Measurements from ENCODE around the gene PPP2R1B.

Gene PPP2R1B

DNA sequence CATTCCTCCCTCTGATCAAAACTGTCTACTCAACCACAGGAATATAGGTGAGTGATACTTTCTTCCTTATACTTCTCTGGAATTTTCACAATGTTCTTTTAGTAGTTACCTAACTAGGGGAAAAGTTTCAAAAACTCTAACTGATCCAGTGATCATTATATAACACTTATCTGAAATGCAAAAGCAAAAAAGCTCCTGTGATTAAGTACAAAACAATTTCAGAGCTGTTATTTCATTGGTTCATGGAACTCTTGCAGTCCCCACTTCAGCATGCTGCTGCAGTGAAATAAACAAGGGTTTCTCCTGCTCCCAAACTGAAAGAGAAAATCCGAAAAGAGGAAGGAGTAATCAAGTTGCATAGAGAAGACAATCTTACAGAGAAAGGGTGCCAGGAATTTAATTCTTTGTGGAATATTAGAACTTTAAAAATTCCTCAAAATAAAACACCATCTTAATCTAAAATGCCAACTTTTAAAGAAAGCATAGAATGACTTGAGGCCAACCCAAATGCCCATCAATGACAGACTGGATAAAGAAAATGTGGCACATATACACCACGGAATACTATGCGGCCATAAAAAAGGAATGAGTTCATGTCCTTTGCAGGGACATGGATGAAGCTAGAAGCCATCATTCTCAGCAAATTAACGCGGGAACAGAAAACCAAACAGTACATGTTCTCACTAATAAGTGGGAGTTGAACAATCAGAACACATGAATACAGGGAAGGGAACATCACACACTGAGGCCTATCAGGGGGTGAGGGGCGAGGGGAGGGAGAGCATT is 20.3 kb downstream of the PPP2R1B start:
- peaks cover 90% of the 10 kb centered on the region for H3K36me3 ChIP-seq (ENCODE audit: insufficient read depth, low read length)
- 0 out of 2 replicates have a peak, but pooled peaks cover 2% of the 10 kb centered on the region for H4K20me1 ChIP-seq (ENCODE audit: insufficient read depth, low read length)
- no peaks in the 10 kb centered on the region for H3K27me3 ChIP-seq (ENCODE audit: insufficient read depth, low read length, poor library complexity)
- no peak overlapping the region for H3K4me3 ChIP-seq (ENCODE audit: low read depth in 1 of 2, low read length in 2 of 2)
- no peaks in the 10 kb centered on the region for H3K9me3 ChIP-seq (ENCODE audit: insufficient read depth, low read length, severe bottlenecking)
- DNase-seq, result no peak
- H3K79me2 ChIP-seq (ENCODE audit: insufficient read depth, low read length), result peaks cover 6% of the 10 kb centered on the region; the same call in 1 of the 2 replicates
- no peak overlapping the region for H3K27ac ChIP-seq (ENCODE audit: low read length)
- H3K4me1 ChIP-seq (ENCODE audit: insufficient read depth, low read length), result no peaks in the 10 kb centered on the region
- TF ChIP-seq, protein P1, sequence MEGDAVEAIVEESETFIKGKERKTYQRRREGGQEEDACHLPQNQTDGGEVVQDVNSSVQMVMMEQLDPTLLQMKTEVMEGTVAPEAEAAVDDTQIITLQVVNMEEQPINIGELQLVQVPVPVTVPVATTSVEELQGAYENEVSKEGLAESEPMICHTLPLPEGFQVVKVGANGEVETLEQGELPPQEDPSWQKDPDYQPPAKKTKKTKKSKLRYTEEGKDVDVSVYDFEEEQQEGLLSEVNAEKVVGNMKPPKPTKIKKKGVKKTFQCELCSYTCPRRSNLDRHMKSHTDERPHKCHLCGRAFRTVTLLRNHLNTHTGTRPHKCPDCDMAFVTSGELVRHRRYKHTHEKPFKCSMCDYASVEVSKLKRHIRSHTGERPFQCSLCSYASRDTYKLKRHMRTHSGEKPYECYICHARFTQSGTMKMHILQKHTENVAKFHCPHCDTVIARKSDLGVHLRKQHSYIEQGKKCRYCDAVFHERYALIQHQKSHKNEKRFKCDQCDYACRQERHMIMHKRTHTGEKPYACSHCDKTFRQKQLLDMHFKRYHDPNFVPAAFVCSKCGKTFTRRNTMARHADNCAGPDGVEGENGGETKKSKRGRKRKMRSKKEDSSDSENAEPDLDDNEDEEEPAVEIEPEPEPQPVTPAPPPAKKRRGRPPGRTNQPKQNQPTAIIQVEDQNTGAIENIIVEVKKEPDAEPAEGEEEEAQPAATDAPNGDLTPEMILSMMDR (IDR thresholded peaks at IDR 0.05; ENCODE audit: borderline replicate concordance, extremely low read depth, low read length, poor library complexity, severe bottlenecking), result no peak
- TF ChIP-seq EZH2 (IDR thresholded peaks at IDR 0.05; ENCODE audit: borderline replicate concordance, low read depth, low read length, severe bottlenecking), result no peak
- no peak overlapping the region for H3K9ac ChIP-seq (ENCODE audit: low read depth, low read length)
- no peak overlapping the region for H2AFZ ChIP-seq (ENCODE audit: low read depth, low read length)
- no peak overlapping the region for H3K4me2 ChIP-seq (ENCODE audit: insufficient read depth, low read length)
- no peak for ATAC-seq (ENCODE audit: insufficient read depth, low read depth)

DNA sequence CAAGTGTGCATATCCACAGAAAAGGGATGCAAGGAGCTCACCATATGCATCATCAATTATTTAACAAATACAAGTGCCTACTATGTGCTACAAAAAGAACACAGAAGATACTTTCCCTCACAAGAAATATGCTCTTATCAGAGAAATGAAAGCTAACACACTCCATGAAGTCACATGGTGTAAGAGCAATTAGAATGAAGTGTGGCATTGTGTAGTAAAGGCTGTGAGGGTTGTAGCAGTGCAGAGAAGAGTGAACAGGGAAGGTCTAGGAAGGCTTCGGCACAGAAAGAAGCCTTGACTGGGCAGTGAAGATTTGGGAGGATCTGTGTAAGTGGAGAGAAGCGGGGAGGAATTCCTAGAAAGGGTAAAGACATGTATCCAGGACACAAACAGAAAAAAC is 22.5 kb downstream of the PPP2R1B start:
- Histone ChIP-seq H2AFZ (ENCODE audit: low read depth, low read length) (no peak overlapping the region), H3K36me3 (ENCODE audit: insufficient read depth, low read length) (peaks cover 83% of the 10 kb centered on the region), H3K27me3 (ENCODE audit: insufficient read depth, low read length, poor library complexity) (no peaks in the 10 kb centered on the region), H3K9ac (ENCODE audit: low read depth, low read length) (no peak overlapping the region), H3K4me2 (ENCODE audit: insufficient read depth, low read length) (no peak overlapping the region), H3K79me2 (ENCODE audit: insufficient read depth, low read length) (peaks cover 6% of the 10 kb centered on the region; the same call in 1 of the 2 replicates), H4K20me1 (ENCODE audit: insufficient read depth, low read length) (0 out of 2 replicates have a peak, but pooled peaks cover 2% of the 10 kb centered on the region), H3K4me3 (ENCODE audit: low read depth in 1 of 2, low read length in 2 of 2) (no peak overlapping the region), H3K9me3 (ENCODE audit: insufficient read depth, low read length, severe bottlenecking) (no peaks in the 10 kb centered on the region), H3K4me1 (ENCODE audit: insufficient read depth, low read length) (no peaks in the 10 kb centered on the region), H3K27ac (ENCODE audit: low read length) (no peak overlapping the region)
- TF ChIP-seq, protein P1 (IDR thresholded peaks at IDR 0.05; ENCODE audit: borderline replicate concordance, extremely low read depth, low read length, poor library complexity, severe bottlenecking), result no peak
- no peak for TF ChIP-seq EZH2 (IDR thresholded peaks at IDR 0.05; ENCODE audit: borderline replicate concordance, low read depth, low read length, severe bottlenecking)
- ATAC-seq (ENCODE audit: insufficient read depth, low read depth), result no peak
- DNase-seq, result no peak

DNA sequence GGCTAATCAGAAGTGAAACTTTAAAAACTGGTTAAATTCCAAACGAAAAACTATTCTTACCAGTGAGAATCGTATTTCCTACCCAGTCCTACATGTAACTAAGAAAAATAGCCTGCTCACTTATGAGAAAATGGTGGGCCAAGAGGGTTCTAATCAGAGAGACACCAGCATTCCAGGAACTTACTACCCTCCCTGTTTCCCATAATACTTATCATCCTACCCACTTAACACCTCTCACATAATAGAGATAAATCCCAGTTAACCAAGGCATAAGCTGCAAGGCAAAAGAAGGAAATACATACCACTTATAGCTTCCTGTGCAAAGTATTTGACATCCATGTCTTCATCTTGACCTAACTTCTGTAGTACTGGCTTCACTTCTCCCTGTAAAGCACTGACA is 24.4 kb downstream of the PPP2R1B start:
- Histone ChIP-seq H3K36me3 (ENCODE audit: insufficient read depth, low read length) (peaks cover 85% of the 10 kb centered on the region), H3K27me3 (ENCODE audit: insufficient read depth, low read length, poor library complexity) (no peaks in the 10 kb centered on the region), H2AFZ (ENCODE audit: low read depth, low read length) (no peak overlapping the region), H3K79me2 (ENCODE audit: insufficient read depth, low read length) (0 out of 2 replicates have a peak, but pooled peaks cover under 1% of the 10 kb centered on the region), H3K27ac (ENCODE audit: low read length) (no peak overlapping the region), H3K4me2 (ENCODE audit: insufficient read depth, low read length) (no peak overlapping the region), H3K4me1 (ENCODE audit: insufficient read depth, low read length) (no peaks in the 10 kb centered on the region), H4K20me1 (ENCODE audit: insufficient read depth, low read length) (no peaks in the 10 kb centered on the region), H3K4me3 (ENCODE audit: low read depth in 1 of 2, low read length in 2 of 2) (no peak overlapping the region), H3K9me3 (ENCODE audit: insufficient read depth, low read length, severe bottlenecking) (no peaks in the 10 kb centered on the region), H3K9ac (ENCODE audit: low read depth, low read length) (no peak overlapping the region)
- TF ChIP-seq, protein P1 (IDR thresholded peaks at IDR 0.05; ENCODE audit: borderline replicate concordance, extremely low read depth, low read length, poor library complexity, severe bottlenecking), result no peak
- TF ChIP-seq EZH2 (IDR thresholded peaks at IDR 0.05; ENCODE audit: borderline replicate concordance, low read depth, low read length, severe bottlenecking), result no peak
- ATAC-seq (ENCODE audit: insufficient read depth, low read depth), result no peak
- DNase-seq, result no peak

All from DND-41 (cell line).